KMS-11 (cell line): Measurements from ENCODE around the gene PDE2A.

Experiments used
- H2AFZ ChIP-seq: fragments of 200-600 bp; sonication (generic); 2 replicates; pipeline ENCODE4 v1.6.1; 2016; ENCODE audit warnings: antibody characterized with exemption, mixed run types, low read depth
- H3K27ac ChIP-seq: fragments of 200-600 bp; sonication (generic); 2 replicates; pipeline ENCODE4 v1.6.1; 2016; ENCODE audit warnings: mild to moderate bottlenecking, mixed run types
- H3K27me3 ChIP-seq: fragments of 200-600 bp; sonication (generic); 2 replicates; pipeline ENCODE4 v1.6.1; 2017; ENCODE audit warnings: mild to moderate bottlenecking, low read depth, mixed run types, moderate library complexity; ENCODE audit not compliant: insufficient read depth
- H3K36me3 ChIP-seq: fragments of 200-600 bp; sonication (generic); 2 replicates; pipeline ENCODE4 v1.6.1; 2017; ENCODE audit warnings: mild to moderate bottlenecking, mixed run types; ENCODE audit not compliant: insufficient read depth
- H3K4me1 ChIP-seq: fragments of 200-600 bp; sonication (generic); 2 replicates; pipeline ENCODE4 v1.6.1; 2016; ENCODE audit warnings: mild to moderate bottlenecking, low read depth, mixed run types; ENCODE audit not compliant: poor library complexity, severe bottlenecking
- H3K4me2 ChIP-seq: fragments of 200-600 bp; sonication (generic); 2 replicates; pipeline ENCODE4 v1.7.0; 2016; ENCODE audit warnings: mild to moderate bottlenecking, mixed run types
- H3K4me3 ChIP-seq: fragments of 200-600 bp; sonication (generic); IDR thresholded peaks from 2 replicates; pipeline ENCODE4 v1.6.1; 2017; ENCODE audit warnings: low read depth, low read length, mixed read lengths; ENCODE audit not compliant: insufficient read depth
- H3K79me2 ChIP-seq: fragments of 200-600 bp; sonication (generic); 2 replicates; pipeline ENCODE4 v1.6.1; 2016; ENCODE audit warnings: low read depth, mixed run types; ENCODE audit not compliant: insufficient read depth
- H3K9ac ChIP-seq: fragments of 200-600 bp; sonication (generic); 2 replicates; pipeline ENCODE4 v1.6.1; 2016; ENCODE audit warnings: mild to moderate bottlenecking, mixed run types
- H4K20me1 ChIP-seq: fragments of 200-600 bp; sonication (generic); 2 replicates; pipeline ENCODE4 v1.6.1; 2016; ENCODE audit warnings: mild to moderate bottlenecking, mixed run types; ENCODE audit not compliant: insufficient read depth
- TF ChIP-seq, protein P1 (sequence below): fragments of 200-600 bp; sonication (generic); conservative IDR thresholded peaks from 2 replicates; pipeline ENCODE4 v1.6.1; 2017; ENCODE audit warnings: low read depth, mild to moderate bottlenecking, antibody characterized with exemption, low read length, moderate library complexity, mixed read lengths

Gene PDE2A

DNA sequence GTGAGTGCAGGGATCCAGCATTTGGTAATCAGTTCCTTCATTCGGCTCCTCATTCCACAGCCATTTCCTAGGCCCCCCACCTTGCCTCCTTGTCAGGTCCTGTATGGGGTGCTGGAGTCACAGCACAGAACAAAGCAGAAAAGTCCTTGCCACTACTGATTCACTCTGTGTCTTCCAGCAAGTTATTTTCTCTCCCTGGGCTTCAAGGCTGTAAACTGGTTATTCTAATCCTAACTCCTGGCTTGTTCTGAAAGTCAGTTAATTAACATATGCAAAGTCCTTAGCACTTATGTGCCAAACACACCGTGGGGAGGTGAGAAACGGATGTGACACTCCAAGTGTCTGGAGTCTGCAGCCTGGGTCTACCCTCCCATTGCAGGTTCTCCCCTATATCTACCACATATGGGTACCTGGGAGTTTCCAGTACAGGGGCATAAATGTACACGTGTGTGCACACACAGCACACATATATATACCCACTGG is 30.6 kb upstream of the PDE2A start:
- TF ChIP-seq, protein P1, sequence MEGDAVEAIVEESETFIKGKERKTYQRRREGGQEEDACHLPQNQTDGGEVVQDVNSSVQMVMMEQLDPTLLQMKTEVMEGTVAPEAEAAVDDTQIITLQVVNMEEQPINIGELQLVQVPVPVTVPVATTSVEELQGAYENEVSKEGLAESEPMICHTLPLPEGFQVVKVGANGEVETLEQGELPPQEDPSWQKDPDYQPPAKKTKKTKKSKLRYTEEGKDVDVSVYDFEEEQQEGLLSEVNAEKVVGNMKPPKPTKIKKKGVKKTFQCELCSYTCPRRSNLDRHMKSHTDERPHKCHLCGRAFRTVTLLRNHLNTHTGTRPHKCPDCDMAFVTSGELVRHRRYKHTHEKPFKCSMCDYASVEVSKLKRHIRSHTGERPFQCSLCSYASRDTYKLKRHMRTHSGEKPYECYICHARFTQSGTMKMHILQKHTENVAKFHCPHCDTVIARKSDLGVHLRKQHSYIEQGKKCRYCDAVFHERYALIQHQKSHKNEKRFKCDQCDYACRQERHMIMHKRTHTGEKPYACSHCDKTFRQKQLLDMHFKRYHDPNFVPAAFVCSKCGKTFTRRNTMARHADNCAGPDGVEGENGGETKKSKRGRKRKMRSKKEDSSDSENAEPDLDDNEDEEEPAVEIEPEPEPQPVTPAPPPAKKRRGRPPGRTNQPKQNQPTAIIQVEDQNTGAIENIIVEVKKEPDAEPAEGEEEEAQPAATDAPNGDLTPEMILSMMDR = no peak
- H3K4me3 ChIP-seq = no peak overlapping the region
- no peaks in the 10 kb centered on the region for H3K27me3 ChIP-seq
- H3K36me3 ChIP-seq = no peaks in the 10 kb centered on the region
- H2AFZ ChIP-seq = no peak overlapping the region
- no peak overlapping the region for H3K4me2 ChIP-seq
- no peaks in the 10 kb centered on the region for H3K4me1 ChIP-seq
- H3K79me2 ChIP-seq = no peaks in the 10 kb centered on the region
- no peaks in the 10 kb centered on the region for H4K20me1 ChIP-seq
- no peak overlapping the region for H3K27ac ChIP-seq
- no peak overlapping the region for H3K9ac ChIP-seq

DNA sequence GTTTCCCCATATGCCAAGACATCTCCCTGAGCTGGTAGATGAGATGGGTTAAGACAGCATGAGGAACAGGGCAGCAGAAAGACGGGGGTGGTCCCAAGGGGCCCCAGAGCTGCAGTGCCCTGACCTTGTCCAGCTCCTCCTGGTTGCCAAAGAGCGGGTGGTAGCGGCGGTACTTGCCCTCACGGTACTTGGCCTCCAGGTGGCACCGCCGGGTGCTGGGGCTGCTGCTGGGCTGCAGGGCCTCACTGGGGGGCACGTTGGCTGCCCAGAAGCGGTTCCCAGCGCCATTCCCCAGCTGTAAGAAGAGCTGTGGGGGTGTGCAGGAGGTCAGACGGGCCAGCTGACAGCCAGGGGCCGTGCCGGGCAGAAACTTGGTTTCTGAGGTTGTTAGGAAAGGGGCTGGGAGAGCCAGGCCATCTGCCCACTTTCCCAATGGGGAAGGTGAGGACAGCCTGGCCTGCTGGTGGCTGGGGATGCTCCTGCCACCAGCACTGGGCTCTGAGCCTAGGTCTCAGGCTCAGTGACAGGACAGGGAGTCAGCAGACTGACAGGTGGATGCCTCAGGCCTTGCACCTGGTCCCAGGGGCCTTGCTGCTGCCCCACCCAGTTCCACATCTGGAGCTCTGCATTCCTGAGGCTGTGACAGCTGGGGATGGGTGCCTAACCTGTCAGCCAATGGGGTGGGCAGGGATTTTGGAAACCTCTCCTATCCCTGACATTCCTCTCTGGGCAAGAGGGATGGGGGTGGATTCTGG is 30.0 kb upstream of the PDE2A start:
- Histone ChIP-seq H2AFZ (no peak overlapping the region), H3K4me3 (no peak overlapping the region), H3K4me2 (no peak overlapping the region), H3K27me3 (no peaks in the 10 kb centered on the region), H4K20me1 (no peaks in the 10 kb centered on the region), H3K27ac (no peak overlapping the region), H3K9ac (no peak overlapping the region), H3K36me3 (no peaks in the 10 kb centered on the region), H3K79me2 (no peaks in the 10 kb centered on the region), H3K4me1 (no peaks in the 10 kb centered on the region)
- TF ChIP-seq, protein P1 = no peak

DNA sequence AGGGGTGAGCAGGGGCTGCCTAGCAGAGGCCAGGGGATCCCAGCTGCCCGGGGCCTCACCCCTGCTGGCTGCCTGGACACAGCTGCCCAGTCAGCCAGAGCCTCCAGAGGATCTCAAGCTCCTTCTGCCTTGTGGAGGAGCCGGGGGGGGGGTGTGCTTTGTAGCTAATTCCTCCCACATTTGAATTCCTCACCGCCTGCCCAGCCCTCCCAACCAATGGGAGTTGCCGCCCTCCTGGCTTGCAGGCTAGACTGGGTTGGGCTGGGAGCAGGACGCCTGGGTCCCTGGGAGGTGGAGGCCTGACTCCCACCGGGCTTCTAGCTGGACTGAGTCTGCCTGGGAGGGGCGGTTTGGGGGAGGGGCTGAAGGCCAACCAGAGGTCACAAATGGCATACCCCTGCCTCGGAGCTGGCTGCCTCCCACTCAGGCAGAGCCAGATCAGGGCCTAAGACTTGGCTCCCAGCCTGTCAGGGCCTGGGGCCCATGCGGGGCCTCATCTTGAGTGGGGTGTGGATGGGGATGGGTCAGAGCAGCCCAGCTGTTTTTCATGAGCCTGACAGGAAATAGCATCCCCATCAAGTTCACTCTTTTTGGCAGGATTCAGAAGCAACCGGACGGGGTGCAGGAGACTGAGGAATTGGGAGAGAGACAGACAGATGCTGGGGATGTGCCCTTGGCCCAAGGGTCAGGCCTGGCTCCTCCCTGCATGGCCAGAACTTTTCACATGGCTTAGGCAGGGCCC is 29.2 kb upstream of the PDE2A start:
- Histone ChIP-seq H3K27me3 (no peaks in the 10 kb centered on the region), H3K36me3 (no peaks in the 10 kb centered on the region), H3K4me1 (no peaks in the 10 kb centered on the region), H3K4me2 (no peak overlapping the region), H3K79me2 (no peaks in the 10 kb centered on the region), H3K9ac (no peak overlapping the region), H3K27ac (no peak overlapping the region), H3K4me3 (no peak overlapping the region), H4K20me1 (no peaks in the 10 kb centered on the region), H2AFZ (no peak overlapping the region)
- TF ChIP-seq, protein P1 = no peak

DNA sequence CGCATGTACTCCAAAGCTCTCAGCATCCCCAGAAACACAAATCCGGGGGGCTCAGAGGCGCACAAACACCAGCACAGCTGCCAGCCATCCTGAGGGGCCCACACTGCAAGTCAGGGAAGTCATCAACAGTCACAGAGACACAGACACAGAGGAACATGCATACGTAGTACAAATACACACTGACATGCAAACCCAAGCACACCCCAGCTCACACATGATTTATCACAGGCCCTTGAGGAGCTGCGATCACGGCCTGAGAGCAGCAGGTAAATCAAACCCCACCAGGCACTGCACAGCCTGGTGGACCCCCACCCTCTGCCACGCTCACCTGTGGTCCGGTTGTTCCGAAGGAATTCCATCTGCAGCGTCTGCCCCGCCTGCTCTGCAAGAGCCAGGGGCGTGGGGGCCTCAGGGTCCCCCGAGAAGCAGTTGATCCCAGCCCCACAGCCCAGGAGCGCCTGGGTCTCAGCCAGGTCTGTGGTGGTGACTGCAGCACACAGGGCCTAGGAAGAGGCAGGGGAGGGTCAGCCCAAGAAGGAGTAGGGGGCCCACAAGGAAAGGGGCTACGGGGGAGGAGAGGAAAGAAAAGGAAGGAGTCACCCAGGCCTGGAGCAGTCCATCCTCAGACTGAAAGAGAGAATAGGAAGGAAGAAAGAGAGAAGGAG is 28.5 kb upstream of the PDE2A start:
- Histone ChIP-seq H3K4me2 (no peak overlapping the region), H3K4me1 (no peaks in the 10 kb centered on the region), H3K27me3 (no peaks in the 10 kb centered on the region), H3K9ac (no peak overlapping the region), H2AFZ (no peak overlapping the region), H4K20me1 (no peaks in the 10 kb centered on the region), H3K4me3 (no peak overlapping the region), H3K36me3 (no peaks in the 10 kb centered on the region), H3K27ac (no peak overlapping the region), H3K79me2 (no peaks in the 10 kb centered on the region)
- TF ChIP-seq, protein P1 = no peak
